HUDEP-2 (cell line): ENCODE data around the gene FLYWCH2.
A peak's percentile ranks its signal among the peaks of the same experiment; 100 is the strongest.
"Not testable (repeated sequence)": the region's sequence is repeated elsewhere in the genome, so short reads cannot be mapped to it uniquely, and the experiment has no call there.

Experiments used
- DNase-seq, 76 experiments: peaks; one replicate each; lab custom pipeline; 2025; ENCODE audit not compliant: unreplicated experiment in 76 of 76; lab: John Stamatoyannopoulos, UW

FLYWCH2 gene

DNA sequence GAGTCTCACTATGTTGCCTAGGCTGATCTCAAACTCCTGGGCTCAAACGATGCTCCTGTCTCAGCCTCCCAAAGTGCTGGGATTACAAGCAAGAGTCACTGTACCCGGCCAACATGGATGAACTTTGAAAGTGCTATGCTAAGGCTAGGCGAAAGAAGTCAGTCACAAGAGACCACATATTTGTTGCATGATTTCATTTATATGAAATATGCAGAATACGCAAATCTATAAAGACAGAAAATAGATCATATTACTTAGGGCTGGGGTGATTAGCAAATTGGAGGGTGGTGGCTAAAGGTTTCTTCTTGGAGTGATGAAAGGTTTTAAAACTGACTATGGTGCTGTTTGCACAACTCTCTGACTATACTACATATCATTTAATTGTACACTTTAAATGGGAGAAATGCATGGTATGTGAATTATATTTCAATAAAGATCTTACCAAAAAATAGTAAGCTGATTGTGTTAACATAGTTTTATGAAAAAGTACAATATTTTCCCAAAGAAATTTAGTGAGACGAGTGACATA, 27.5 kb downstream of the FLYWCH2 start:
- no peak for DNase-seq

DNA sequence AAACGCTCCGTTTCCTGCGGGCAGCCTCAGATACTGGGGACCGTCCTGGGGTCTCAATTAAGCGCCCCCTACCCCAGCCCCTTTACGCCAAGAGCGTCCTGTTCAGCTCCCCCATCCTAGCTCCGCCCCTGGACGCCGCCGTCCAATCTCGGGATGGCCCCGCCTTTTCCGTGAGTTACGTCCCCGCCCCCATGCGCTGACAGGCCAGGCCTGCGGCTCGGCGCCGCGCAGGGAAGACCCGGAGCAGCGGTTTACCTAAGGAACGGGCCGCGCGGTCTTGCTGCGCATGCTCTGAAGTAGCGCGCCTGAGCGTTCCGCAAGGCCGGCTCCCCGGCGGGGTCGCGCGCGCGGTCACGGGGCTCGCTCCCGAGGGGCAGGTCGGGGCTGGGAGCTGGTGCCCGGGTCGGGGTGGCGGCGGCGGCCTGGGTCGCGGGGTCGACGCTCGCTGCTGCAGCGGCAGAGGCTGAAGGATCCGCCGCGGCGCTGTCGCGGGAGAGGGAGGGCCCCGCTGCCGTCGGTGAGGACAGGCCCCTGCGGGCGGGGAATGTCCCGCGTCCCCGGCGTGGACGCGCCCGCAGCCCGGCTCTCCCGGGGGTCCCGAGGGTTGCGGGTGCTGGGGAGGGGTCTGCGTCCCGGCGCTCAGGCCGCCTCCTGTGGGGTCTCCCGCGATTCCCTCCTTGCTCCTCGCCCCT, 28.8 kb downstream of the FLYWCH2 start, which contains the start of gene FLYWCH1:
Gene FLYWCH1, plus strand, starts transcription at position 294 of the 692 bp plus-strand sequence. CDS start 17,755 bp downstream, outside the sequence.
- DNase-seq = peak in 75 of 76 experiments; percentile 46 to 98 (median 96)

DNA sequence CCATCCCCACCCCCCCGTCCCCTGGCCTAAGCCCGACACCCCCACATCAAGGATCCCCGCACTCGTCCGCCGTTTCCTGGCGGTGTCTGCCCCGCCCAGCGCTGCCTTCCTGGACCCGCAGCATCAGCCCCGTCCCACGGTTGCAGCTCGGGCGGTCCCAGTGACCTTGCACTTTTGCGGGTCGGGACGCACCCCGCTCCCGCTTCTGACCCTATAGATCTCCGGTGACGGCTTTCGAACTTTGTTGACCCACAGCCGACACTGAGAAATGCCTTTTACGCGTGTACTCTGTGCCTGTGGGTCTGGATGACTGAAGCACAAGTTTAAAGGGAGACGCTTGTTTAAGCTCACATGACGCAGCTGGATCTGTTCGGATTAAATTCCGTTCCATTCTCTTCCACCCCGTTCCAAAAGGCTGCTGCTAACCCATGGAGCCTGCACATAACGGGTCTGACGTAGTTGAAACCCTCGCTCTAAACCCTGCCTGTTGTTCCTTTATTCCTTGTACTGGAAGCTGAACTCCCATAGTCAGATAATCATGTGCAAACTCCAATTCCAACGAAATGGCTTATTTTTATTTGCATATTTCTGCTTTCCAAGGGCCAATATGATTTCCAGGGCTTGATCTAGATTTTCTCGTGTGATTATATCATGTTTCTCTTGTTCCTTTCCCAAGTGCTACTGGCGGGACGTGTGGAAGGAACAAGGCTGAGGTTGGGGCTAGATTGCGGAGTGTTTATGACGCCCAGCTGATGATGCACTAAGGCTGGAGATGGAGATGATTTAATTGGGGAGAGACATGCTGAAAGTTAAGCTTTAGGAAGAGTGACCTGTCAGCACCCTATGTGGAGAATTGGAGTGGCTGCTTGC, 29.6 kb downstream of the FLYWCH2 start:
- peak in 11 of 76 experiments; percentile 3 to 47 (median 8) for DNase-seq

DNA sequence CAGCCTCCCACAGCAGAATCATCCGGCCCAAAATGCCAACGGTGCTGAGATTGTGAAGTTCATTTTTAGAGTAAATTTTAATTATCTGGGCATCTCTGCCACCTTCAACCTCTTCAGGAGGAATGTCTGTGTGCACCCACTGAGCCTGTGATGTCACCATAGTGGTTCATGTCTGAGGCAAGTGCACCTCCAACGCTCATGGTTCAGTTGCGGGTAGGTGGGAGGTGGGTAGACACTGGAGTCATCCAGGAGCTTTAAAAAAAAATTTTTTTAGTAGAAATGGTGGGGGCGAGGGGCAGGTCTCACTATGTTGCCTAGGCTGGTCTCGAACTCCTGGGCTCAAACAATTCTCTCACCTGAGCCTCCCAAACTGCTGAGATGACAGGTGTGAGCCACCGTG, 30.6 kb downstream of the FLYWCH2 start:
- DNase-seq = no peak

DNA sequence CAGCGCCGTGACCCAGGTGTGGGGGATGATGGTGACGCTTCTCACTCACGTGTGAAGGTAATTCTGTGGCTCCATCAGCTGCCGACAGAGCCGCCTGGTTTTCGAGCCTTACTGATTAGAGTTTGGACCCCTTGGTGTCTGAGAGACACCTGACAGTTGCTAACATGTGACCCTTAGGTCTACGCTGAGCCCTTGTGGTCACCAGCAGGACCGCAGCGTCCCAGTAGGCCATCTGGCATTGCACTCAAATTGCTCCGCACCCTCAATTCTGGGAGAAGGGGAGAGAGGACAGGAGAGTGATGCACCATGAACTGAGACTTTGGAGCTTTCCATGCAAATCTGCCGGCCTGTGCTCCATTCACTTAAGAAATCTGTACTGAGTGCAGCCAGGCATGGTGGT, 31.2 kb downstream of the FLYWCH2 start:
- DNase-seq = peak in 1 of 76 experiments; percentile 2

DNA sequence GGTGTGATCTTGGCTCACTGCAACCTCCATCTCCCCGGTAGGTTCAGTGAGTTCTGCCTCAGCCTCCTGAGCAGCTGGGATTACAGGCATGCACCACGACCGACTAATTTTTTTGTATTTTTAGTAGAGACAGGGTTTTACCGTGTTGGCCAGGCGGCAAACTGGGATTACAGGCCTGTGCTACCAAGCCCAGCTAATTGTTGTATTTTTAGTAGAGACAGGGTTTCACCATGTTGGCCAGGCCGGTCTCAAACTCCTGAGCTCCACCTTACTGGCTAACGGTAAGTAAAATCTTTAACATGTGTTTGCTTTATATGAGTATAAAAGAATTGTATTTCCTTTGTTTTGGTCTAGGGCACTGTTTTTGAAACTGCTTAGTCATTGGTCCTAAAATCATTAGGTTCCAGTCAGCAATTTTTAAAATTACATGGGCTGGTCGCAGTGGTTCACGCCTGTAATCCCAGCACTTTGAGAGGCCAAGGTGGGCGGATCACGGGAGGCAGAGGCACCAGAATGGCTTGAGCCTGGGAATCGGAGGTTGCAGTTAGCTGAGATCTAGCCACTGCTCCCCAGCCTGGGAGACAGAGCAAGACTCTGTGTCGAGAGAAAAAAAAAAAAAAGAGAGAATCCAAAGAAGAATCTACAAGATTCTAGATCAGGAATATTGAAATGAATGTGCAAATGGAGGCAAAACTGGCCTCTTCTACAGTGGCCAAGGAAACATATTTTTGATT, 32.3 kb downstream of the FLYWCH2 start:
- no peak for DNase-seq

DNA sequence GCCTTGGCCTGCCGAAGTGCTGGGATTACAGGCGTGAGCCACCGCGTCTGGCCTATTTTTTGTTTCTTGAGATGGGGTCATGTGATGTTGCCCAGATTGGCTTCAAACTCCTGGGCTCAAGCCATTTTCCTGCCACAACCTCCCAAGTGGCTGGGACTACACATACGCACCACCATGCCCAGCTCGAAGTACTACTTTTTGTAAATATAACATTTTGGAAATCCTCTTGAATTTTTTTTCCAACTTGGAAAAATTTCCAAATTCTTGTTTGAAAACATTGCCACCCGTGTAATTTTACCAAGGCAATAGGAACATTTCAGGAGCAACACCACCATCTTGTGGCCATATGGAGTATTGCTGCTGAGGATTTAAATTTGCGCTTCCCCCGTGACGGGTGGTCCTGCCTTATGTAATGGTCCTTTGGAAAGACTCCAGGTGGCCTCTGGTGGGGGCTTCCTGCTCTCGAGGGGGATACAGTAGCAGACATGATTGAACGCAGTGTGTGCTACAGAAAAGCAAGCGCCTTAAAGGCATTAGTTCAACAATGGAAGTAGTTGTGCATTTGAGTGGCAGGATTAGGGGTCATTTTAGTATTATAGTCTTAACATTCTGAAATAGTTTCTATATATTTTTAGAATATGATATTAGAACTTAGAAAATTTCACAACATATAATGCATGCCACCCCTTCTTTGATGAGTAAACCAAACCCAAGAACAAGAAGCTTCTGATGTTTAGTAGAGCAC, 36.7 kb downstream of the FLYWCH2 start:
- peak in 37 of 76 experiments; percentile 2 to 52 (median 21) for DNase-seq

DNA sequence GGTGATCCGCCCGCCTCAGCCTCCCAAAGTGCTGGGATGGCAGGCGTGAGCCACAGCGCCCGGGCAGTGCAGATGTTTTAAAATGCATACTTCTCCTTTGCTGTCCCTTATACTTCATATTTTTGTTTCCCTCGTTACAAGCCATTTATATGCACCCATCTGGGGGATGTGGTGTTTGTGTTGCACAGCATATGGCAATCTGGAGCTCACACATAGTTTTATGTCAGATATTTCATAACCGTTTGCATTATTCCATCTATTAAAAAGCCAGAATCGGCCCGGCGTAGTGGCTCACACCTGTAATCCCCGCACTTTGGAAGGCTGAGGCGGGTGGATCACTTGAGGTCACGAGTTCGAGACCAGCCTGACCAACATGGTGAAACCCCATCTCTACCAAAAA, 40.5 kb downstream of the FLYWCH2 start:
- no peak for DNase-seq

DNA sequence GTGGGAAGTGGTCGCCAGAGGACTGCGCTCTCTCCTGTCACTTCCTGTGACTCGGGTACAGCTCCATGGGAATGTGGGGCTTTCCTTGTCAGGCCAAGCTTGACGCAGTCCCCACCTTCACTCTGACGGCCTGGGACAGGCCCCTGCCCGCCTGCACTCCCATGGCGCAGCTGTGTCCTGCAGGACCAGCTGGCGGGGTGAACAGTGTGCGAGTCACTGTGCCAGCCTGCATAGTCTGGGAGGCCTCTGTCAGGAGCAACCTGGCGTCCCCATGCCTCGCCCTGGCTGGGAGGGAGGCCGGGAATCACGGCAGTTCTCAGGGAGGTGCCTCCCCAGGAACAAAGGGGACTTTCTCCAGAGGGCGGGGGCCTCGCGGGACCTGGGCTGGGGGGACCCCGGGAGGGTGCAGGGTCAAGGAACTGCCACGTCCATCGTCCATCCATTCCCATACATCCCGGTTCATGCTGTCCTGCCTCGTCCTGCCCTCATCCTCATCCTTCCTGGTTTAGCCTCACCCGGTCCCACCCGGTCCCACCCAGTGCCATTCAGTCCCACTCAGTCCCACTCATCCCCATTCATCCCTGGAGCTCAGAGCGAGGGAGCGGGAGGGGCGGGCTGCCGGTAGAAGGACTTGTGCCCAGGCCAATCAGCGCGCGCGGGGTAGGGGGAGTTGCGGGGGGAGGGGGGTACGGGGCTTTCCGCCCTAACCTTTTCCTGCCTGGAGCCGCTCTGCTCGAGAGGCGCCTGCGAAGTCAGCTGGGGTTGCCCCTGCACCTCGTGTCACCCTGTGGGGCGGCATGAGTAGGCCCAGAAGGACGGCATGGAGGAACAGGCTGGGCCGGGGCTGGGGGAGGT, 42.1 kb downstream of the FLYWCH2 start:
- no peak for DNase-seq

DNA sequence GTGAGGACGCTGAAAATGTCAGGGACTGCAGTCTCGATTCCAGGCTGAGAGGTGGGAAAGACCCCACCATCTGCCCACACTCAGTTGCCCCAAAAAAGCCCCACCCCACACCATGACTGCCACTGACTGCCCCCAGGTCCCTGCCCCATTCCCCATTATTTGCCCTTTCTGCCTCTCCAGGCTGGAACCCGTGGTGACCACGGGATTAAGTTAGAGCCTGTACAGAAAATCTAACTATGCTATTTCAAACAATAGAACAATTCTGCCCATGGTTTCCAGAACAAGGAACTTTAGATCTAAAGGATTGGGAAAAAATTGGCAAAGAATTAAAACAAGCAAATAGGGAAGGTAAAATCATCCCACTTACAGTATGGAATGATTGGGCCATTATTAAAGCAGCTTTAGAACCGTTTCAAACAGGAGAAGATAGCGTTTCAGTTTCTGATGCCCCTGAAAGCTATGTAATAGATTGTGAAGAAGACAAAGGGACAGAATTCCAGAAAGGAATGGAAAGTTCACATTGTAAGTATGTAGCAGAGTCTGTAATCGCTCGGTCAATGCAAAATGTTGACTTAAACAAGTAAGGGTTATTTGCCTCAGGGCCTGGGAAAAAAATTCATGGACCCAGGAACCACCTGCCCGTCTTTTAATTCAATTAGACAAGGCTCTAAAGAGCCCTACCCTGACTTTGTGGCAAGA, 43.1 kb downstream of the FLYWCH2 start:
- DNase-seq = no peak

DNA sequence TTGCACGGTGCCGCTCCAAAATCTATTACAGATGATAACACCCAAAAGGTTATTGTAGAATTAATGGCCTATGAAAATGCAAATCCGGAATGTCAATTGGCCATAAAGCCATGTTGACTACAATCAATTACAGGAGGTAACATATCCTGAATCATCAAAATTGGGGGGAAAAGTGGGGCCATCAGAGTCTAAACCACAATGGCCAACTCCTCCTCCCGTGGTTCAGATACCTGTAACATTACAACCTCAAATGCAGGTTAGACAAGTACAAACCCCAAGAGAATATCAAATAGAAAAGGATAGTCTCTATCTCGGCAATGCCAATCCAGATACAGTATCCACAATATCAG, 43.6 kb downstream of the FLYWCH2 start:
- no peak for DNase-seq

DNA sequence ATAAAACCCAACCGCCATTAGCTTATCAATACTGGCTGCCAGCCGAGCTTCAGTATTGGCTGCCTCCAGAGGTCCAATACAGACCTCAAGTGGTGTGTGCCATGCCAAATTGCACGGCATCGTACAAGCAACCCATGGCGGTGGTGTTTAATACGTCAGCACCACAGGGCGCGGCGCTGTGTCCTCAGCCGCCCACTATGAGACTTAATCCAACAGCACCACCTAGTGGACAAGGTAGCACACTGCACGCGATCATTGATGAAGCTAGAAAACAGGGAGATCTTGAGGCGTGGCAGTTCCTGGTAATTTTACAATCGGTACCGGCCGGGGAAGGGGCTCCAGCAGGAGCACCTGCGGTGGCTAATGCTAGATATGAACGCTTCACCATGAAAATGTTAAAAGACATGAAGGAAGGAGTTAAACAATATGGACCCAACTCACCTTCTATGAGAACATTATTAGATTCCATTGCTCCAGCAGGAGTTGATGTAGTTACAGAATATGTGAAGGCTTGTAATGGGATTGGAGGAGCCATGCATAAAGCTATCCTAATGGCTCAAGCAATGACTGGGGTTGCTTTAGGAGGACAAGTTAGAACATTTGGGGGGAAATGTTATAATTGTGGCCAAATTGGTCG, 44.1 kb downstream of the FLYWCH2 start:
- peak in 73 of 76 experiments; percentile 13 to 89 (median 74) for DNase-seq

DNA sequence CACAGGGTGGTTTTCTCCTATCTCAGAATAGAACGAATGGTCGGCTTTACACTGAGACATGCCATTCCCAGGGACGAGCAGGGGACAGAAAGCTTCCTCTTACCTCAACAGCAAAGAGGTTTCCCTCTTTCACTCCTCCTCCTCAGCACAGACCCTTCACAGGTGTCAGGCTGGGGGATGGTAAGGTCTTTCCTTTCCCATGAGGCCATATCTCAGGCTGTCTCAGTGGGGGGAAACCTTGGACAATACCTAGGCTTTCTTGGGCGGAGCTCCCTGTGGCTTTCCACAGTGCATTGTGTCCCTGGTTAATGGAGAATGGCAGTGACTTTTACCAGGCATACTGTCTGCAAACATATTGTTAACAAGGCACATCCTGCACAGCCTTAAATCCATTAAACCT, 45.1 kb downstream of the FLYWCH2 start:
- not testable (repeated sequence) for DNase-seq

DNA sequence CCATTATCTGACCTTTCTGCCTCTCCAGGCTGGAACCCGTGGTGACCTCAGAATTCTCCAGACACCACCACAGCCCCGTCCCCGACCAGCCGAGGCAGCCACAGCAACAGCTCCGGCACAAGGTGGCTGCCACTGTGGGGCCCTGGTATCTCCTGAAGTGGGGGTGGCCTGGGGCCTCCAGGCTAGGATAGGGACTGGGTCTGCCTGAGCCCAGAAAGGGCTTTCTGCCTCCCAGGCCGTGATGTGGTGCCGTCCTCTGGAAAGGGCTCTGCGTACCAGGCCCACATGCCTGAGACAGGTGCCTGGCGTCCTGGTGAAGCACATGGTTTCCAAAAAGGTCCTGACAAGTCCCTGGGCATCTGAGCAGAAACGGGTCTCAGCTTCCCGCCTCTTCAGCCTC, 45.8 kb downstream of the FLYWCH2 start:
- no peak for DNase-seq

DNA sequence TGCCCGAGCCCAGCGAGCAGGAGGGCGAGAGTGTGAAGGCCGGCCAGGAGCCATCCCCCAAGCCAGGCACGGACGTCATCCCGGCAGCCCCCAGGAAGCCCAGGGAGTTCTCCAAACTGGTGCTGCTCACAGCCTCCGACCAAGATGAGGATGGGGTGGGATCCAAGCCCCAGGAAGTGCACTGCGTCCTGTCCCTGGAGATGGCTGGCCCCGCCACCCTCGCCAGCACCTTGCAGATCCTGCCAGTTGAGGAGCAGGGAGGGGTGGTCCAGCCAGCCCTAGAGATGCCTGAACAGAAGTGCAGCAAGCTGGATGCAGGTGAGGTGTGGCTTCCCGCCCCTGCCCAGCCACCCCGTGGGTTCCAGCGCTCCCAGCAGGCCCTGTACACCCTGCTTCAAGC, 46.7 kb downstream of the FLYWCH2 start:
- DNase-seq = no peak

DNA sequence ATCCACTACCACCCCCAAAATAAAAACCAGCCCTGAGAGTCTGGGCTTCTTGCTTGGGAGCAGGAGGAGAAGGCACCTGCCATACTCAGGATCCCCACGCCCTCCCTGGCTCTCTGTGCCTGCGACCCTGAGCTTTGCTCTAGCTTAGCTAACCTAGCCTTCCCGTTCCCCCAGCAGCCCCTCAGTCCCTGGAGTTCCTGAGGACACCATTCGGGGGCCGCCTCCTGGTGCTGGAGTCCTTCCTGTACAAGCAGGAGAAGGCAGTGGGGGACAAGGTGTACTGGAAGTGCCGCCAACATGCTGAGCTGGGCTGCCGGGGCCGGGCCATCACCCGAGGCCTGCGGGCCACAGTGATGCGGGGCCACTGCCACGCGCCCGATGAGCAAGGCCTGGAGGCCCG, 47.2 kb downstream of the FLYWCH2 start:
- DNase-seq = no peak

DNA sequence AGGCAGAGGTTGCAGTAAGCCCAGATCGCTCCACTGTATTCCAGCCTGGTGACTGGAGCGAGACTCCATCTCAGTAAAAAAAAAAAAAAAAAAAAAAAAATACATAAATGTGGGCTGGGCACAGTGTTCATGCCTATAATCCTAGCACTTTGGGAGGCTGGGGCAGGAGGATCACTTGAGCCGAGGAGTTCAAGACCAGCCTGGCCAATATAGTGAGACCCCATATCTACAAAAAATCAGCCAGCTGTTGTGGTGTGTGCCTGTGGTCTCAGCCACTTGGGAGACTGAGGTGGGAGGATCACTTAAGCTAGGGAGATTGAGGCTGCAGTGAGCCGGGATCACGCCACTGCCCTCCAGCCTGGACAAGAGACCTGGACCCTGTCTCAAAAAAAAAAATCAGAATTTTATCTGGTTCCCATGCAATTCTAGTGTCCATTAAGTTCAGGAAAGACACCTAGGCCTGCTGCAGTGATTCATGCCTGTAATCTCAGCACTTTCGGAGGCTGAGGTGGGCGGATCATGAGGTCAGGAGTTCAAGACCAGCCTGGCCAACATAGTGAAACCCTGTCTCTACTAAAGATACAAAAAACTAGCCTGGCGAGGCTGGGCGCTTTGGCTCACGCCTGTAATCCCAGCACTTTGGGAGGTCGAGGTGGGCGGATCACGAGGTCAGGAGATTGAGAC, 48.4 kb downstream of the FLYWCH2 start:
- not testable (repeated sequence) for DNase-seq

DNA sequence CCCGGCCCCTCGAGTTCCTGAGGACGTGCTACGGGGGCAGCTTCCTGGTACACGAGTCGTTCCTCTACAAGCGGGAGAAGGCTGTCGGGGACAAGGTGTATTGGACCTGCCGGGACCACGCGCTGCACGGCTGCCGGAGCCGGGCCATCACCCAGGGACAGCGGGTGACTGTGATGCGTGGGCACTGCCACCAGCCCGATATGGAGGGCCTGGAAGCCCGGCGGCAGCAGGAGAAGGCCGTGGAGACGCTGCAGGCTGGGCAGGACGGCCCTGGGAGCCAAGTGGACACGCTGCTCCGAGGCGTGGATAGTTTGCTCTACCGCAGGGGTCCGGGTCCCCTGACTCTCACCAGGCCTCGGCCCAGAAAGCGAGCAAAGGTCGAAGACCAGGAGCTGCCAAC, 50.1 kb downstream of the FLYWCH2 start:
- no peak for DNase-seq
